Psoas muscle (tissue), 8 donors: Measurements from ENCODE around the gene SPATA22. TPM values are rescaled to one million over a fixed set of nuclear protein-coding genes. Genes with fewer than 3 reads are reported as not detected.

Experiments
- ATAC-seq, 4 donors: fragments of 200-7000 bp; cut with Tn5 transposase; one replicate each; pipeline ENCODE4 v1.9.1; 2020; ENCODE audit warnings: moderate library complexity in 3 of 4, mild to moderate bottlenecking in 2 of 4
- DNase-seq, 2 donors: peaks; one replicate each; pipeline ENCODE4 v3.0.0-alpha.2; 2020
- H3K27ac ChIP-seq: fragments of 200-600 bp; one replicate; pipeline ENCODE4 v1.8.0; 2022
- H3K27me3 ChIP-seq, 3 donors: fragments of 200-600 bp in 1 of 3; one replicate each; pipeline versions ENCODE4 v1.6.1 to v1.8.0; 2013 to 2022; ENCODE audit warnings: low read length in 2 of 3, mild to moderate bottlenecking in 2 of 3, moderate library complexity in 1 of 3; ENCODE audit not compliant: insufficient read depth in 3 of 3
- H3K36me3 ChIP-seq, 2 donors: fragments of 200-600 bp in 1 of 2; one replicate each; pipeline versions ENCODE4 v1.6.1 to v1.8.0; 2013 to 2022; ENCODE audit warnings: low read depth in 1 of 2, mild to moderate bottlenecking in 1 of 2, moderate library complexity in 1 of 2; ENCODE audit not compliant: insufficient read depth in 1 of 2
- H3K4me1 ChIP-seq: fragments of 200-600 bp; one replicate; pipeline ENCODE4 v1.8.0; 2022
- H3K4me3 ChIP-seq: fragments of 200-600 bp; one replicate; pipeline ENCODE4 v1.8.0; 2022; ENCODE audit warnings: mild to moderate bottlenecking
- H3K9me3 ChIP-seq: fragments of 200-600 bp; one replicate; pipeline ENCODE4 v1.8.0; 2022
- CTCF ChIP-seq: fragments of 200-600 bp; IDR thresholded peaks from one replicate; pipeline ENCODE4 v1.8.0; 2022; ENCODE audit warnings: antibody characterized with exemption
- WGBS, 3 donors: extraction: QIAGEN DNeasy Blood & Tissue Kit; methylation state at CpG; one replicate each; pipeline versions ENCODE4 v1.1.6 to v1.1.7; 2013; 5-methylcytosine and 5-hydroxymethylcytosine counted together
- intact Hi-C, 2 donors: fragments of 100-400 bp; cut with DNase I; formaldehyde crosslinking; loops; one replicate each; pipeline versions ENCODE4 v1.11.0 to v1.14.2; 2022
- polyA plus RNA-seq, 3 donors: library from polyadenylated mRNA; stranded (reverse); fragments of 200-250 nt; gene quantifications; one replicate each; pipeline ENCODE4 v1.2.3, GENCODE V29; 2013
- total RNA-seq, 4 donors: library from RNA; stranded (reverse); fragmentation: NEBNext Ultra II Directional in 2 of 4; extraction: Animal tissue kit (Norgen Biotek cat#: 25700) in 2 of 4; gene quantifications; one replicate each; pipeline versions ENCODE4 v1.2.1 to v1.2.4, GENCODE V29; 2021 to 2023
- donor health status: healthy with polysubstance abuse.
- donor health status: DM: no; HTN: no; CAD: no; lungs with moderate emphysema.
- donor health status: Bipolar disorder and iron deficiency.
- donor health status: healthy.
- donor health status: DM: yes; HTN: yes; CAD: no.
- donor health status: DM: no; HTN: no; CAD: no.
- donor health status: DM: no; HTN: no; CAD: no.
- donor health status: DM: yes; HTN: yes; CAD: no.

The SPATA22 gene
- total and polyA plus RNA-seq, 7 donors, result 0.05 to 0.54 (median 0.31) TPM; not detected in 3

- H3K9me3 ChIP-seq, result no peaks in the 10 kb centered on the region
- no peak for TF ChIP-seq CTCF
- intact Hi-C loops, result no loop called here
- no peak for ATAC-seq
- H3K36me3 ChIP-seq, result peaks cover 0 to 2% of the 10 kb centered on the region in 2 donors
- H3K27ac ChIP-seq, result no peak overlapping the region
- no peak overlapping the region for H3K4me3 ChIP-seq
- no peaks in the 10 kb centered on the region for H3K27me3 ChIP-seq
- H3K4me1 ChIP-seq, result no peaks in the 10 kb centered on the region
- 82 to 83% (median 83%) methylated on average over 5 of the region's 5 CpGs for WGBS, 3 donors
- DNase-seq, result no peak
These were observed 29.7 kb upstream of the SPATA22 start for GRCh38 chr17:3501344-3501743.

- Histone ChIP-seq H3K9me3 (no peaks in the 10 kb centered on the region), H3K36me3 (peaks cover 5 to 6% of the 10 kb centered on the region in 2 donors), H3K27ac (no peak overlapping the region), H3K4me3 (no peak overlapping the region), H3K27me3 (no peaks in the 10 kb centered on the region), H3K4me1 (no peaks in the 10 kb centered on the region)
- ATAC-seq (no peak), DNase-seq (no peak)
- WGBS, 3 donors, result 84 to 88% (median 88%) methylated on average over 7 of the region's 7 CpGs
- intact Hi-C loops, result no loop called here
- TF ChIP-seq CTCF, result no peak
These were observed 25.5 kb upstream of the SPATA22 start for GRCh38 chr17:3497101-3497500.

- no peak overlapping the region for H3K4me3 ChIP-seq
These were observed 14.0 kb upstream of the SPATA22 start for GRCh38 chr17:3485481-3486068.

GRCh38 chr17:3482852-3483251, 11.2 kb upstream of the SPATA22 start:
- no peak for TF ChIP-seq CTCF
- Histone ChIP-seq H3K4me3 (no peak overlapping the region), H3K27me3 (no peaks in the 10 kb centered on the region), H3K9me3 (no peaks in the 10 kb centered on the region), H3K36me3 (peaks cover 0 to 3% of the 10 kb centered on the region in 2 donors), H3K27ac (no peak overlapping the region), H3K4me1 (no peaks in the 10 kb centered on the region)
- ATAC-seq (no peak), DNase-seq (no peak)
- intact Hi-C loops, result no loop called here
- WGBS, 3 donors, result 60 to 68% (median 67%) methylated on average over 1 to 3 of the region's 3 CpGs

More at GRCh38 chr17:3485481-3486068, 14.0 kb upstream of the SPATA22 start:
- ATAC-seq (no peak), DNase-seq (no peak)
- intact Hi-C loops, result no loop called here
- no peak for TF ChIP-seq CTCF
- Histone ChIP-seq H3K36me3 (peaks cover 4 to 12% of the 10 kb centered on the region in 2 donors), H3K4me1 (no peaks in the 10 kb centered on the region), H3K27me3 (no peaks in the 10 kb centered on the region), H3K27ac (no peak overlapping the region), H3K9me3 (no peaks in the 10 kb centered on the region)
- WGBS, 3 donors, result 68 to 84% (median 68%) methylated on average over 8 of the region's 8 CpGs

- ATAC-seq, result no peak
- no peak for DNase-seq
- H3K36me3 ChIP-seq, result peaks cover 0 to 3% of the 10 kb centered on the region in 2 donors
- no peak for TF ChIP-seq CTCF
- no peak overlapping the region for H3K27ac ChIP-seq
- H3K27me3 ChIP-seq, result no peaks in the 10 kb centered on the region
- no peaks in the 10 kb centered on the region for H3K4me1 ChIP-seq
- 88 to 92% (median 90%) methylated on average over 3 of the region's 3 CpGs for WGBS, 3 donors
- intact Hi-C loops, result no loop called here
- no peak overlapping the region for H3K4me3 ChIP-seq
- H3K9me3 ChIP-seq, result no peaks in the 10 kb centered on the region
These were observed 8.4 kb upstream of the SPATA22 start for GRCh38 chr17:3479988-3480387.
